ENCODE measurements around the gene BEND7. TPM values are rescaled to one million over a fixed set of nuclear protein-coding genes. Genes with fewer than 3 reads are reported as not detected.

BEND7 gene
- total RNA-seq, 2 donors from 2014 or later: 19.2 to 20.4 TPM

GRCh38 chr10:13563481-13564445, 34.9 kb upstream of the BEND7 start:
- TF ChIP-seq CTCF (IDR thresholded peaks at IDR 0.05): no peak
- Histone ChIP-seq H3K27me3 (no peaks in the 10 kb centered on the region), H3K27ac (no peak overlapping the region), H3K4me1 (no peaks in the 10 kb centered on the region), H3K4me3 (no peak overlapping the region), H3K36me3 (no peaks in the 10 kb centered on the region), H3K9me3 (no peaks in the 10 kb centered on the region), H3K9ac (ENCODE audit: low read depth in 2 of 2, low read length in 2 of 2) (no peak overlapping the region)
- DNase-seq: no peak
- intact Hi-C loops (cut with DNase I): no loop called here

- Histone ChIP-seq H3K27ac (no peak overlapping the region), H3K27me3 (no peaks in the 10 kb centered on the region), H3K9me3 (no peaks in the 10 kb centered on the region), H3K4me1 (no peaks in the 10 kb centered on the region), H3K36me3 (no peaks in the 10 kb centered on the region), H3K9ac (ENCODE audit: low read depth in 2 of 2, low read length in 2 of 2) (no peak overlapping the region), H3K4me3 (no peak overlapping the region)
- DNase-seq: no peak
- no peak for TF ChIP-seq CTCF (IDR thresholded peaks at IDR 0.05)
- intact Hi-C loops (cut with DNase I): no loop called here
These were observed 31.8 kb upstream of the BEND7 start for GRCh38 chr10:13560597-13560996.

GRCh38 chr10:13559124-13559700, 30.4 kb upstream of the BEND7 start:
- no peaks in the 10 kb centered on the region for H3K27me3 ChIP-seq
- no peak for DNase-seq
- H3K36me3 ChIP-seq: no peaks in the 10 kb centered on the region

GRCh38 chr10:13555884-13556510, 27.2 kb upstream of the BEND7 start:
- H3K9me3 ChIP-seq: no peaks in the 10 kb centered on the region
- no peak for TF ChIP-seq CTCF (IDR thresholded peaks at IDR 0.05)
- H3K9ac ChIP-seq (ENCODE audit: low read depth in 2 of 2, low read length in 2 of 2): no peak overlapping the region
- no peaks in the 10 kb centered on the region for H3K27me3 ChIP-seq
- DNase-seq: no peak
- no peak overlapping the region for H3K27ac ChIP-seq
- no peak overlapping the region for H3K4me3 ChIP-seq
- H3K36me3 ChIP-seq: no peaks in the 10 kb centered on the region
- intact Hi-C loops (cut with DNase I): no loop called here
- no peaks in the 10 kb centered on the region for H3K4me1 ChIP-seq

More at GRCh38 chr10:13559124-13559700, 30.4 kb upstream of the BEND7 start:
- Histone ChIP-seq H3K4me1 (no peaks in the 10 kb centered on the region), H3K4me3 (no peak overlapping the region), H3K9me3 (no peaks in the 10 kb centered on the region), H3K27ac (no peak overlapping the region), H3K9ac (ENCODE audit: low read depth in 2 of 2, low read length in 2 of 2) (no peak overlapping the region)
- TF ChIP-seq CTCF (IDR thresholded peaks at IDR 0.05): no peak
- intact Hi-C loops (cut with DNase I): no loop called here

GRCh38 chr10:13550802-13551201, 22.0 kb upstream of the BEND7 start:
- no peak for DNase-seq
- Histone ChIP-seq H3K27ac (no peak overlapping the region), H3K36me3 (no peaks in the 10 kb centered on the region), H3K9ac (ENCODE audit: low read depth in 2 of 2, low read length in 2 of 2) (no peak overlapping the region), H3K27me3 (no peaks in the 10 kb centered on the region), H3K9me3 (no peaks in the 10 kb centered on the region), H3K4me1 (no peaks in the 10 kb centered on the region), H3K4me3 (no peak overlapping the region)
- intact Hi-C loops (cut with DNase I): no loop called here
- TF ChIP-seq CTCF (IDR thresholded peaks at IDR 0.05): no peak
